Epithelial cell of esophagus (primary cell): Measurements from ENCODE around the gene CAND1.
A peak's percentile ranks its signal among the peaks of the same experiment; 100 is the strongest.

Experiments used
- DNase-seq: peaks from one replicate; pipeline ENCODE4 v3.0.0; 2010; ENCODE audit warnings: low read depth
- H3K4me3 ChIP-seq: 2 replicates; pipeline ENCODE4 v1.5.1; 2011; ENCODE audit warnings: mild to moderate bottlenecking, low read length, control low read depth
- CTCF ChIP-seq: IDR thresholded peaks from 2 replicates; pipeline ENCODE4 v1.5.1; 2011; ENCODE audit warnings: low read depth, mild to moderate bottlenecking, low read length, control low read depth, inconsistent platforms; ENCODE audit not compliant: insufficient read depth; ENCODE audit errors: missing control alignments

Gene CAND1

GRCh38 chr12:67268896-67269632 is at the start of gene CAND1:
TSS of gene CAND1 (plus strand) at chr12:67269358. CDS start at chr12:67269718, 360 bp downstream.
- DNase-seq = peak; percentile 99
- peak within 1 kb of the TSS; percentile 93 for H3K4me3 ChIP-seq
- no peak for TF ChIP-seq CTCF

GRCh38 chr12:67220065-67220464 is 49.1 kb upstream of the CAND1 start:
- peak; percentile 68 for TF ChIP-seq CTCF
- H3K4me3 ChIP-seq = no peak overlapping the region
- peak; percentile 63 for DNase-seq

GRCh38 chr12:67222302-67222701 is 46.9 kb upstream of the CAND1 start:
- DNase-seq = peak; percentile 55

GRCh38 chr12:67223225-67223624 is 45.9 kb upstream of the CAND1 start:
- TF ChIP-seq CTCF = no peak
- H3K4me3 ChIP-seq = no peak overlapping the region
- DNase-seq = no peak

More at GRCh38 chr12:67222302-67222701, 46.9 kb upstream of the CAND1 start:
- H3K4me3 ChIP-seq = no peak overlapping the region
- peak; percentile 73 for TF ChIP-seq CTCF

- DNase-seq = no peak
- no peak for TF ChIP-seq CTCF
- H3K4me3 ChIP-seq = no peak overlapping the region
Measured at GRCh38 chr12:67237231-67237630, 31.9 kb upstream of the CAND1 start.

GRCh38 chr12:67239061-67239460 is 30.1 kb upstream of the CAND1 start:
- no peak for TF ChIP-seq CTCF
- H3K4me3 ChIP-seq = no peak overlapping the region
- DNase-seq = peak; percentile 52

- DNase-seq = peak; percentile 24
- TF ChIP-seq CTCF = no peak
Measured at GRCh38 chr12:67241482-67241881, 27.7 kb upstream of the CAND1 start.

More at GRCh38 chr12:67241482-67241881, 27.7 kb upstream of the CAND1 start:
- H3K4me3 ChIP-seq = no peak overlapping the region
